NCI-H2029 (cell line): ENCODE results near the gene PRSS21.

Experiments
- DNase-seq: peaks from one replicate; lab custom pipeline; 2025; lab: John Stamatoyannopoulos, UW

Gene PRSS21

GRCh38 chr16:2779978-2780898, 36.8 kb upstream of the PRSS21 start:
- DNase-seq = no peak

DNA sequence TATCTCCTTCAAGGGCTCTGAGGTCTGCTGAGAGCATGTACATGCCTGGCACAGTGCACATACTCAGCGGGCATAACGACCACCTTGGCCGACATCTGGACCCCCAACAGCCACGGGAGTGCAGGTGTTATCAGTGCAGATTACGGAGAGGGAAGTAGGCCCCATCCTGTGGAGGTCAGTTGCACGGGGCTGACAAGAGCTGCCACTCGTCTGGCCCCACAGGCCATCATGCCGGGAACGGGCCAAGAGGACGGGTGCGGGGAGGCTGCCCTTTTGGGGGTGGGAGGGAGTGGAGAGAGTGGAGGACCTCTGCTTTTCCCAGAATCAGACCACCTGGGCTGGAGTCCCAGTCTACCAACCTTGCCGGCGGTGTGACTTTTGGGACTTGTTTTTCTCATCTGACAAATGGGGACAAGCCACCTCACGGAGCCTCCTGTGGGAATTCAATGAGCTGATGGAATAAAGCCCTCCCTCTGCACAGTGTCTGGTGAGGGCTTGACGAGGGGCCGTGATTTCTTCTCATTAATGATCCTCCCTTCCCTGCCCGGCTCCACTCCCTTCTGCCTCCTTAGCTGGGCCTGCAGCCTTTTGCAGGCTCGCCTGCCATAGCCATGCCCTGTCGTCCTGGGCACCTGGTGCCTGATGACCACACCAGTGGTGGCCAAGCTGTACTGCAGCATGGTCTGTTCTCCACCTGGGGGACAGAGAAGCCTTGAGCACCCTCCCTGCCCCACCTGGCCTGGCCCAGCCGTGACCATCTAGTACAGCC, 34.3 kb upstream of the PRSS21 start:
- DNase-seq = no peak

DNA sequence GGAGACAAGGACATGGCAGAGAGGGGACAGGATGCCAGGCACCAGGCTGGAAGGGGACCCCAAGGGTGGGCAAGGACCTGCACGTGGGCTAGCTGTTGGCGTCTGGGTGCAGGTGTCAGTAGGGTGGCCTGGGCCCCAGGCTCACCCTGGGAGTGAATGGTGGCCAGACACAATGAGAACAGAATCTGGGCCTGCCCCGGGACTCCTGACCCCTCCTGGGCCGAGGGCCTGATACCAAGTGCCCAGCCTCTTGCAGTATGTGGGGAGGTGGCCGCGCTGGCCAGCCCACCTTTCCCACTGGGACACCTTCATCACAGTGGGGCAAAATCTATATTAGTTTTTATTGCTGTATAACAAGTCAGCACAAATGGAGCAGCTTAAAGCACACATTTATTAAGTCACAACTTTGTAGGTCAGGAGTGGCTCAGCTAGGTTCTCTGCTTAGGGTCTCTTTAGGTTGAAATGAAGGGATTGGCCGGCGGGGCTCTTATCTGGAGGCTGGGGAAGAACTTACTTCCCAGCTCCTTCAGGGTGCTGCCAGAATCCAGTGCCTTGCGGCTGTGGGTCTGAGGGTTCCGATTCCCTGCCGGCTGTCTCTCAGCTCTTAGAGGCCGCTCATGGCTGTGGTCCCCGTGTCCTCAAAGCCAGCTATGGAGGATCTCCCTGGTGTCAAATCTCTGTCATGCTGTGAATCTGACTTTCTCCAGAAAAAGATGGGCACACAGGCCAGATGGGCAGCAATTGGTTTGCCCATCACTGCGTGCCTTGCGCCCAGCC, 33.3 kb upstream of the PRSS21 start:
- DNase-seq = no peak

DNA sequence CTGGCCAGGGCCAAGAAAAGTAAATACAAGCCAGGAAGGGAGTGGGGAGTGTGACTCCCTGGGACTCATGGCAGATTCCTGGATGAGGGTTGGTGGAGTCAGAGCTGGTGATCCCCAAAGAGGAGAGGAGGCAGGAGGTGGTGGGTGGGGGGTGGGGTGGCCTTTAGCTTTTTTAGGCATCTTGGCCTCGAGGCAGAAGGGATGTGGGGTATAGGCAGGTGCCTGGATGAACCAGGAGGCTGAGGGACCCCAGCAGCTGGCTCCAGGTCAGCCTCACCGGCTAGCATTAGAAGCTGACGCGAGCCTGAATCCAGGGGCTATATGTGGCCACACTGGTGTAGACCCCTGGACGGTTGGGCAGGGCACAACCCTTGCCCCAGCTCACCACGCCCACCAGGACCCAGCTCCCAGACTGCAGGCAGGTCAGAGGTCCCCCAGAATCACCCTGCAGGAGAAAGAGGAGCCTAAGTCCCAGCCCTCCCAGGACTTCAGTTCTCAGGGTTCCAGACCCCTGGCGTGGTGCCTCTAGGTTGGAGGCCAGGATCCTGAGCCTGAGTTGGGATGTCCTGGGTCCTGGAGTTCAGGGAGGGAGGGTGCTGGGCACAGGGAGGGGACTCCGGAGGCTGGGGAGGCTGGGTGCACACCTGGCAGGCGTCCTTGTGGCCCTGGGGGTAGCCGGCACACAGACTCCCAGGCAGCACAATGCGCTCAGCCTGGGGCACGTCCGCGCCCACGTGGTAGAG, 32.5 kb upstream of the PRSS21 start:
- no peak for DNase-seq

DNA sequence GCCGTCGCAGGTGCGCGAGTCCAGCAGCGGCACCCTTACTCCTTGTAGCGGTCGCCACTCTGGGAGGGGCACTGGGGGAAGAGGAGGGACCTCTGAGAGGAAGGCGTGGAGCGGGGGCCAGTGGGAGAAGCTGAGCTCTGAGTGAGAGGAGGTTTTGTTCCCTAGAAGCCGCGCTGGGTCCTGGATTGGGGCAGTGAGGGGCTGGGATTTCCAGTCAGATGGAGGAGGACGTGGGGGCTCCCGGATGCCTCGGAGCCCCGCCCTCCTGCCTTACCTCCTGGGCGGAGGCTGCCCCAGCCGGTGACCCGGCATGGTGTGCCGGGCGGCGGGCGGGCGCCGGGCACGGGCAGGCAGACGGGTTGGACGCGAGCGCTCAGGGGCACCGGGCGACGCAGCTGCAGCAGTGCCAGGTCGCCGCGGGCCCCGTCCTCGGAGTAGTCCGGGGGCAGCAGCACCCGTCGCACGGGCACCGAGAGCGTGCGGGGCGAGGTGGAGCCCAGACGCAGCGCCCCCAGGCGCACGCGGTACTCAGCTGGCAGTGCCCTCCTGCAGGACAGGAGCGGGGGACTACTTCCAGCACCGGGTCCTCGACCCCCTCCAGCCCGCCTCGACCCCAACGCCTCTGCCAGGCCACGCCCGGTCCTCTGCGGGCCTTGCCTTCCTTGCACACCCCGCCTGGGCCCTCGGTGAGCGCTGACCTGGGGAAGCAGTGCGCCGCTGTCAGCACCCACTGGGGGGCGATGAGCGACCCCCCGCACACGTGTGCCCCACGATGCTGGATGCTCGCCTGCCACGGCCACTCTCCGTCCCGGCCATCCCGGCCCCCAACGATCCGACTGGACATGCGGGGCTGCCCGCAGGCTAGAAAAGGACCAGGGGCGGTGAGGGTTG, 31.7 kb upstream of the PRSS21 start:
- DNase-seq = no peak

DNA sequence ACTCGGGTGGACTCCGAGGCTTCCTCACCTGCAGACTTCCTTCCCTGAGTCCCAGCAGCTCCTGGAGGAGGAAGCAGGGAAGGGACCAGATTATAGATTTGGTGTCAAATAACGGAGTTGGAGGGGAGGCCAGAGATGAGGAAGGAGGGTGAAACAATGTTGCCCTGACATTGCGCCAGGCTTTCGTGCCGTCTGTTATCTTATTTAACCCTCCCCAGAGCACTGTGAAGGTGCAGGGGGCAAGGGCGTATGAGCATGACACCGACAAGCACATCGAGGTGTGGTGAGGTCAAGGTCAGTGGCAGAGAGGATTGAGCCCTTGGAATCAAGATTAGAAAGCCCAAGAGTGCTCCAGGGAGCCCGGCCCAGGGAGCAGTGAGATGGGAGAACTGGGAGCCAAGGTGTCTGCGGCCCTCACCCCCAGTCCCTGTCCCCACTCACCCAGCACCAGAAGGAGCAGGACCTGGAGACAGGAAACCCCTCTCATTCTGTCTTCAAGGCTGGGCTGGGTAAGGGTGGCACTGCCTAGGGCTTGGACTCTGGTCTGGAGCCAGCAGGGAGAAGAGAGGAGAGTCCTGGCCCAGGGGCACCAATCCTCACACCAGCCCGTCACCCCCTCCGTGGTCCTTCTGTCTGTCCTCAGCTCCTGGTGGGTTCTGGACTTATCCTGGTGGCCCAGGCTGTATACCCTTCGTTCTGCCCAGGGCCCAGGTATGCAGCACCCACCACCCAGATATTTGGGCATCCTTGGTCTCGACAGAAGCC, 30.8 kb upstream of the PRSS21 start:
- DNase-seq = peak; percentile 23

DNA sequence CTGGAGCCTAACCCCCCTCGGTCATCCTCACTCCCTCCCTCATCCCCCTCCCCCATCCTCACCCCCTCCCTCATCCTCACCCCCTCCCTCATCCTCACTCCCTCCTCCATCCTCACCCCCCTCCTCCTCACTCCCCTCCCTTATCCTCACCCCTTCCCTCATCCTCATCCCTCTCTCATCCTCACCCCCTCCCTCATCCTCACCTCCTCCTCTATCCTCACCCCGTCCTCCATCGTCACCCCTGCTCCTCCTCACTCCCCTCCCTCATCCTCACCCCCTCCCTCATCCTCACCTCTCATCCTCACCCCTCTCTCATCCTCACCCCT, 30.2 kb upstream of the PRSS21 start:
- no peak for DNase-seq

GRCh38 chr16:2787406-2787805, 29.6 kb upstream of the PRSS21 start, which contains the start of gene PRSS33:
TSS of gene PRSS33 (minus strand) at chr16:2787560. CDS start at chr16:2786547, 1,013 bp downstream.
- no peak for DNase-seq

DNA sequence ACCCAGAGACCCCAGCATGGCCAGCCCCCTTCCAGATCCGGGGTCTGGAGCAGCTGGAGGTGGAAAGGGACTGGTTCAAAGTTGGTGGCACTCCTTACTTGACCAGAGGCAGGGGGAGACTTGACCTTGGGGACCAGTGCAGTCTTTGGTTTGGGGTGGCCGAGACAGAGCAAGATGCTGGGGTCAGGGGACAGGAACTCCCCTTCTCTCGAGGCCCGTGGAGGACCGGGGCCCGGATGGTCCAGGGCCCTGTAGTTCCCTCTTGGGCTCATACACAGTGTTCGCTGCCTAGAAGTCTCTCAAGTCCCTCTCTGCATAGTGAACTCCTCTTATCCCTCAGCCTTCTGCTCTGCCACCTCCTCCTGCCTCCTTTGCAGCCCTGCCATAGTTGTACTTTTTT, 29.1 kb upstream of the PRSS21 start:
- DNase-seq = no peak

DNA sequence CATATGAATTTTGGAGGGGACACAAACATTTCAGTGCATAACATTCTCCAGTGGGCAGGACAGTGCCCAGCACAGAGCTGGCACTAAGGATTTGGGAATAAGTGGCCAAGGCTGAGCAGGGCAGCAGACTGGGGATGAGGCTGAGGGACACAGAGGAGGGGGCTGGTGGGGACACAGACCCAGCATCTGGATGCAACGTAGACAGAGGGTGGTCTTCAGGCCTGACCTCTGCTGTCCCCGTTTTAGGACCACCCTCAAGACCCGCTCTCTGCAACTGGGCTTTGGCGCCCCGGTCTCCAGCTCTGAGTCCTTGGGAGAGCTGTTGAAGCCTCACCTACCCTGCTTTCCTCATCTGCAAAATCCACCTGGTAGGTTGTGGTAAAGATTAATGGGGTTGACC, 26.4 kb upstream of the PRSS21 start:
- DNase-seq = no peak

DNA sequence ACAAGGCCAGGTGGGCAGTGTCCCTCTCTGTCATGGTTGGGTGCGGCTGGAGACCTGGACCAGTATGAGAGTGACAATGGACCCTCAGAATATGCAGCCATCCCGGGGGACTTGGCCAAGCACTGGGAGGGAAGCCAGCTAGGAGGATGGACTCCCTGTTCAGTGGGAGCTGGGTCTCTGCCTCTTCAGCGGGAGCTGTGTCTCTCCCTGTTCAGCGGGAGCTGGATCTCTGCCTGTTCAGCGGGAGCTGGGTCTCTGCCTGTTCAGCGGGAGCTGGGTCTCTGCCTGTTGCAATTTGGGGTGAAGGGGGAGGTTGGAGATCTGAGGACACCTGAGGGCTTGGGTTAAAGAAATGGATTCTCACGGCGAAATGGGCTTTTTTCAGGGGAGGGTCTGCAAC, 25.9 kb upstream of the PRSS21 start:
- no peak for DNase-seq

DNA sequence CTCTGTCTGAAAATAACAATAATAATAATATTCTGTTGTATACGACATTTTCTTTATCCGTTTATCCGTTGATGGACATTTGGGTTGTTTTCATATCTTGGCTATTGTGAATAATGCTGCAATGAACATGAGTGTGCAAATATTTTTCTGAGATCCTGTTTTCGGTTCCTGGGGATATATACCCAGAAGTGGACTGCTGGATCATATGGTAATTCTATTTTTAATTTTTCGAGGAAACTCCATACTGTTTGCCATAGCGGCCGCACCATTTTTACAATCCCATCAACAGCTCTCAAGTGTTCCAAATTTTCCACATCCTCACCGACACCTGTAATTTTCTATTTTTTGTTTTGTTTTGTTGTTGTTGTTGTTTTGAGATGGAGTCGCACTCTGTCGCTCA, 24.1 kb upstream of the PRSS21 start:
- no peak for DNase-seq

GRCh38 chr16:2795395-2796143, 21.5 kb upstream of the PRSS21 start:
- no peak for DNase-seq

DNA sequence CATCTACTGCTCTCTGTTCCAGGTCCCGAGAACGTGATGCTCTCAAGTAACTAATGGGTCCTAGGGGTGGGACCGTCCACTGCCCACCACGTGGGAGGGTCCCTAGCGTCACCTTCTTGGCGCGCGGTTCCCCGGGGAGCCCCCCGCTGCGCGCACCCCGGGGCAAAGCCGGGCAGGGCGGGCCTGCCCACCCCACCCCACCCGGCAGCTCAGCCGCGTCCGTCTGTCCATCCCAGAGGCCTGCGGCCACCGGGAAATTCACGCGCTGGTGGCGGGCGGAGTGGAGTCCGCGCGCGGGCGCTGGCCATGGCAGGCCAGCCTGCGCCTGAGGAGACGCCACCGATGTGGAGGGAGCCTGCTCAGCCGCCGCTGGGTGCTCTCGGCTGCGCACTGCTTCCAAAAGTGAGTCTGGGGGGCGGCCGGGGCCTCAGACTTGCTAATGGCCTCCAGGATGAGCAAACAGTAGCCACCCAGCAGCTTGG, 18.3 kb upstream of the PRSS21 start:
- no peak for DNase-seq

- DNase-seq = no peak
These were observed 17.7 kb upstream of the PRSS21 start for GRCh38 chr16:2799205-2799858.

DNA sequence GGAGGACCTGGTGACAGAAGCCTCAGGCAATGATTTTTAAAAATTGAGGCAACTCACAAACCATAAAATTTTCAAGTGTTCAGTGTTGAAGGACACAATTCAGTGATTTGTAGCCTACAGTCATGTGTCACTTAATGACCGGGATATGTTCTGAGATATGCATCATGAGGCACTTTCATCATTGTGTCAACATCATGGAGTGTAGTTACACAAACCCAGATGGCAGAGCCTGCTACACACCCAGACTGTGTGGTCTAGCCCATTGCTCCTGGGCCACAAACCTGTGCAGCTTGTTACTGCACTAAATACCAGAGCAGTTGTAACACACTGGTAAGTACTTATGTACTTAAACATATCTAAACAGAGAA, 17.2 kb upstream of the PRSS21 start:
- DNase-seq = peak; percentile 83

- DNase-seq = no peak
These were observed 13.4 kb upstream of the PRSS21 start for GRCh38 chr16:2803545-2804195.

- DNase-seq = no peak
These were observed 12.3 kb upstream of the PRSS21 start for GRCh38 chr16:2804728-2805127.
